ENCODE data around the gene DMD.

Gene DMD

GRCh38 chrX:31854716-31855115 lies 1356.6 kb downstream of the DMD start:
- DNase-seq (ENCODE audit: low read depth) = no peak

DNA sequence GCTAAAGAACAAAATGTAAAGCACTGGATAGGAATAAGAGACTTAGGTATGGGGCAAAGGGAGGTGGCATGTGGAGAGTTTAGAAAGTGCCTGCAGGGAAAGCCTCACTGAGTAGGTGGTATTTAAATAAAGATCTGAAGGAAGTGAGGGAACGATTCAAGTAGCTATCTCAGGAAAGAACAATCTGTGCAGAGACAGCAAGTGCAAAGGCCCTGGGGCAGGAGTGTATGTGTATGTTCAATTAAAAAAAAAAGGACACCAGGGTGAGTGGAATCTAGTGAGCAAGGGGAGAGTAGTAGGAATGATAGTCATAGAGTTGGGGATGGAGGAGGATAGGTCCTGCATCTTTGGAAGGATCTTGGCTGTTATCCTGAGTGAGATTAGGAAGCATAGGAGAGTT lies 1359.6 kb downstream of the DMD start:
- no peak for DNase-seq (ENCODE audit: low read depth)

DNA sequence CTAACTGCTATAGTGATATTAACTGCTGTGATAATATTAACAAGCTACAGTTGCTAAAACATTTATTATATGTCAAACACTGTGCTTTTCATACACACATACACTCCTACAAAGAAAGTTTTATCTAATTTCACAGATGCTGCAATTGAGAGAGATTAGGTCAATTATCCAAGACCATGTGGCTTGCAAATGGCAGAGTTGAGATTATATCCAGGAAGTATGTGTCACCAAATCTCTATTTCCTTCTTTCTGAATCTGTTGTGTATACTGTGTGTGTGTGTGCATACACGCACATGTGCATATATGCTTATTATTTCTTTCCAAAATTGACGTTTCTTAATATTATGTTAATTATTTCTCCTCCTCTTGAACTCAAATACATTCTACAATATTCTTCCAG lies 1363.6 kb downstream of the DMD start:
- DNase-seq (ENCODE audit: low read depth) = no peak

GRCh38 chrX:31845003-31845402 lies 1366.3 kb downstream of the DMD start:
- no peak for DNase-seq (ENCODE audit: low read depth)

DNA sequence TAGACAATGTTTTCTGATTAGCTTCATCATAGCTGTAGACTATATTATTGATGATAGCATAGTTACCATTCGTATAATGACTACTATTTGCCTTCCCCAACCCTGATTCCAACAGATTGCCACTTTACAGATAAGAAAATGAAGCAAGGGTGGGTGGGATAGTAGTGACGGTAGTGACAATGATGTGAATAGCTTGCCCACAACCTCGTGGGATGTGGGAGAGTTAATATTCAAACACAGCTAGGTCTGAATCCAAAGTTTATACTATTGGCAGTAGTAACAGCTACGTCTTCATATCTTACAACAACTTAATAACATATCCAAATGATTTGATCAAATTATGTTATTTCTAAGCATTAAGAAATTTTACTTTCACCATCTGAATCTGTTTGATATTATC lies 1372.7 kb downstream of the DMD start:
- DNase-seq (ENCODE audit: low read depth) = no peak

DNA sequence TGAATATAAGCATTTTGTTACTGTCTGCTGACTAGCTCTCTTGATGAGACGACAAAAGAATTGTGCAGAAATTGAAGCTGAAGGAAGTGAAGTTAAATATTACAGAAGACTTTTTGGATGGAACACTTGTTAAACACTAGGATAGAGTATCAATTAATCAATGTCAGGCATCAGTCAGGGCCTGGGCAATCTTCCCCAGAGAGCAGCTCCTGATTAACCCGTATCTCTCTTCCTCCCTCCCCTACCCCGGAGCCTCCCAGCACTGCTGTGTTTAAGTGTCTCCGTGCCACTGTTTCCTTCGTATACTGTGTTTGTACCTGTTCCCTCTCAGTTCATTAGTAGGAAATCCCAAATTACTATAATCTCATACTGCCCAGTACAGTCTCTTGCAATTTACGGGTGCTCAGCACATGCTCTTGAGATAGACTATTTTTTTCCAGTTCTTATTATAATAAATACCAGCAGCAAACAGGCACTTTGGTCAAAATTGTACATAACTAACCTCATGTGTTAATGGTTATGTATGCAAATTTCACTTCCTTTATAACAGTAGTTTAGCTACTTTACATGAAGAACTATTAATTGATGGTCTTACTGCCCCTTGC lies 1373.8 kb downstream of the DMD start:
- no peak for DNase-seq (ENCODE audit: low read depth)

GRCh38 chrX:31836479-31836878 lies 1374.9 kb downstream of the DMD start:
- no peak for DNase-seq (ENCODE audit: low read depth)

GRCh38 chrX:31832263-31832662 lies 1379.1 kb downstream of the DMD start:
- DNase-seq (ENCODE audit: low read depth) = no peak

- no peak for DNase-seq (ENCODE audit: low read depth)
Measured at GRCh38 chrX:31820430-31821210, 1390.7 kb downstream of the DMD start.

DNA sequence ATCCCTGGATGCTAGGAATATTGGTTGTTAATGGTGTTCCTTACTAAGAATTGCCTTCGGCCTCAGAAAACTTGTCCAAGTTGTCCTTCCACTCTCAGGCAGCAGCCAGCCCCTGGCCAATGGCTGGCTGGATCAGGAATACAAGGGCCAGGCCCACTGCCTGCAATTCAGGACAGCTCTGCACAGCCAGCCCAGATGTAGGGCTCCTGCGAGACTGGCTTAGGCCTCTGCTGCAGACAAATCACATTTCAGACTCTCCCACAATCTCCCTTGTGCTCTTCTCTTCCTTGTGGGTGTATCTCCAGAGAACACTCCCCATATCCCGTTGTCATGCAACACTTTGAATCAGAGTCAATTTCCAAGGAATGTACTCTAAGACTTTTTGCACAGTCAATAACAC lies 1391.9 kb downstream of the DMD start:
- DNase-seq (ENCODE audit: low read depth) = no peak

DNA sequence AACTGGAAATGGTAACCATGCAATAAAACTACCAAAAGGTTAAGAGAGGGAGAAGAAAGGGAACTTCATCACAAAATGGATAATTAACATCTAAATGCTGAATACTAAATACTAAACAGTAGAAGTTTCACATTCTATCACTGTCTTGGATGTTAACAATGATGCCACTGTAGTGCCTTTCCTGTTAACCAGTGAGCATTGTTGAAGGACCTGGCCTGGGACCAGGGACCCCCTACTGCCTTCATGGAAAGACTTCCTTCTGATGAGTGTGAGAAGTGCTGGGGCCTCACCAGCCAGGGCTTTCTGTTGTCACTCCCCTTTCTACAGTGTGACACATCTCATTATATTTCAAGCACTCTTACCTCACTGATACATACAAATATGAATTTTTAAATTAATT lies 1400.2 kb downstream of the DMD start:
- DNase-seq (ENCODE audit: low read depth) = no peak

DNA sequence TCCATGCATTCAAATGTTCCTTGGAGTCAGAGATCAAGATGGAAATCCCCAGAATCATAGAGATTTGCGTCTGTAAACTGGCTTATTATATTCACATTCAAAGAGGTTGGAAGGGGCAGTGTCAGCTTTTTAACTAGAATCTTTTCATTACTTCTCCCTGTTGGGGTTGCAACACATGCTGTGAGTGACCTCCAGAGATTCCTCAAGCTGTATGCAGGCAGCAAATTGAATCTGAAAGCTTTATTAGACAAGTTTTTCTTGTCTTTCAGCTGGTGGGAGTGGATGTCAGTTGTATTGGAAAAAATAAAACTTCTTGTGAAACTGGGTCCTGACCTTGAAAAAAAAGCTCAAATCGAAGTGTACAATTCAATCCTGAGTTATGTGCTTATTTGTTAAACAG lies 1403.0 kb downstream of the DMD start:
- no peak for DNase-seq (ENCODE audit: low read depth)

DNA sequence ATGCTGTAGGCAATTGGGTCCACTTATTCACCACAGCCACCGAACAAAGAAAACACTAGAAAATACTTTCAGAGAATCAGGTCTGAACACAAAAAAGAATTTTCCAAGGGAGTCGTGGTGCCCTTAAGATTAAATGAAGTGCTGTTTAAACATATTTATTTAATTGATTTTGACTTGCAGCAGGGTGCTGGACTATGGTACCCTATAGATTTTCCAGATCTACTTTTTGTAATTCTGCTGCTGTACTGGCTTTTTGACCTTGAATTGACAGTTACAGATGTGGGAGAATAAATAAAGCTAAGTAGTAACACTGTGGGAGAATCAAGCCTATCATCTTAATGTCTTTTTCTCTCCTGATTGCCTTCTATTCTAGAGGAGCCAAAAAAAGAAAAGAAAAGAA lies 1404.2 kb downstream of the DMD start:
- DNase-seq (ENCODE audit: low read depth) = no peak

DNA sequence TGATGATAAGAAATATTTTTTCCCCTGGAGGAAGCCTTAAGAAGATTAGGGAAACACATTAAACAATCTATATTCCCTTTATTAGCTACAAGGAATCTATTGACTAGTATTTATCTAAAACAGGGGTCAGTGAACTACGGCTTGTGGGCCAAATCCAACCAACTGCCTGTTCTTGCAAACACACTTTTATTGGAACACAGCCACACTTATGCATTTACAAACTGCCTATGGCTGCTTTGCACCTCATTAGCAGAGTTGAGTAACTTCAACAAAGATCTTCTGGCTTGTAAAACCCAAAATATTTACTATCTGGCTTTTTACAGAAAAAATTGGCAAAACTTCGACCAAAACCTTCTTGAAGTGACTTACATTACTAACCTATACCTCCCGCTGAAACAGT lies 1405.6 kb downstream of the DMD start:
- DNase-seq (ENCODE audit: low read depth) = no peak

DNA sequence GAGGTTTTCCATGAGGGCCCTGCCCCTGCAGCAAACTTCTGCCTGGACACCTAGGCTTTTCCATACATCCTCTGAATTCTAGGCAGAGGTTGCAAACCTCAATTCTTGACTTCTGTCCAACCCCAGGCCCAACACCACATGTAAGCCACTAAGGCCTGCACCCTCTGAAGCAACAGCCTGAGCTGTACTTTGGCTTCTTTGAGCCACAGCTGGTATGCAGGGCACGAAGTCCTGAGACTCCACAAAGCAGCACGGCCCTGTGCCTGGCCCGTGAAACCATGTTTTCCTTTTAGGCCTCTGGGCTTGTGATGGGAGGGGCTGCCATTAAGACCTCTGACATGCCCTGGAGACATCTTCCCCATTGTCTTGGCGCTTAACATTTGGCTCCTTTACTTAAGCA lies 1411.1 kb downstream of the DMD start:
- no peak for DNase-seq (ENCODE audit: low read depth)

GRCh38 chrX:31796624-31797023 lies 1414.7 kb downstream of the DMD start:
- DNase-seq (ENCODE audit: low read depth) = no peak

- DNase-seq (ENCODE audit: low read depth) = no peak
Measured at GRCh38 chrX:31747411-31747810, 1463.9 kb downstream of the DMD start.

DNA sequence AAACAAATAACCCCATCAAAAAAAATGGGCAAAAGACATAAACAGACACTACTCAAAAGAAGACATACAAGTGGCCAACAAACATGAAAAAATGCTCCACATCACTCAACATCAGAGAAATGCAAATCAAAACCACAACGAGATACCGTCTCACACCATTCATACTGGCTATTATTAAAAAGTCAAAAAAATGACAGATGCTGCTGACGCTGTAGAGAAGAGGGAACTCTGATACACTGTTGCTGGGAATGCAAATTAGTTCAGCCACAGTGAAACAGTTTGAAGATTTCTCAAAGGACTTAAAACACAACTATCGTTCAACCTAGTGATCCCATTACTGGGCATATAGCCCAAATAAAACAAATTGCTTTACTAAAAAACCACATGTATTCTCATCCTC lies 1468.3 kb downstream of the DMD start:
- no peak for DNase-seq (ENCODE audit: low read depth)

DNA sequence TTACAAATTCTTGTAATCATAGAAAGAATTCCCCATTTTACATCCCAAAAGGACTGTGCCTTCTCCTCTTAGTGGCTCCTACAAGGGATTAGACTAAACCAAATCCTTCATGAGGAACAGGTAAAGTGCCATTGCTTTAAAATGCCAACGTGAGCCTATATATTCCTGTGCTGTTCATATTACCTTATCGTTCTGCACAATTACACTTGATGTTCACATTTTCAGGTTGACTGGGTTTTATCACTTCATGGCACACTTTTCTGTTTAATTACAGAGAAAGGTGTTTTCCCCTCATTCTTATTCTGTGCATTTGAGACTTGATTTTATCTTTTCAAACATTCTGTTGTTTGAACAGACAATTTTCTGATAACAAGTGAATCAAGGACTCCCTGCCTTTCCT lies 1493.9 kb downstream of the DMD start:
- DNase-seq (ENCODE audit: low read depth) = no peak

DNA sequence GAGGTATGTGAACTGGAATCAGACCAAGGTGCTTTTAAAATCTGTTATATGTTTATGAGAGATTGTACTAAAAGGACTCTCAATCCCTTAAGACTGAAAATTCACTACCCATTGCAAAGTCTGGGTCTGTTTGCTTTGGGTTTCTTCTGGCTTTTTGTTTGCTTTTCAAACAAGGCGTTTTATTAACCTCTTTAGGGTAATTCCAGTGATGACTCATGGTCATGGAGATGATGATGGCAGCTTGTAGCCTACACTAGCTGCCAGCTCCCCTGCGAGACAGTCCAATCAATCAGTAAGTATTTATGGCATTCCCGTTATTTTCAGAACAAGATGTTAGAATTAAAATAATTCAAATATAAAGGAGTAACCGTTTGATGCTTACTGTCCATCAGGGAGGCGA lies 1495.7 kb downstream of the DMD start:
- no peak for DNase-seq (ENCODE audit: low read depth)

DNA sequence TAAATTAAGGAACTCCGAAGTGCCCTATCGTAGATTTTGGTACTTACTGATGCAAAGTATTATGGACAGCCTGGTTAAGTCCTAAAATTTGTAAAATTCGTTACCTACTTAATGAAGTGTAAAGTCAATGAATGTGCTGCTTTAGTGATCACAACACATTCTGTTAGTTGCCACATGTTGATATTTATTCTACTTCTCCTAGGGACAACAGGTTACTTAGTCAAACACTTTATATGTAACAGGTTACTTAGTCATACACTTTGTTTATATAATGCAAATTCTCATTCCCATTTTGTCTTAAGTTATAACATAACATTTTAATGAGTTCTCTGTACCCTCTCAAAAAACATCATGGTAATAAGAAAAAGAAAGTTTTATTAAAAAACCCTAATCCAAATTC lies 1496.6 kb downstream of the DMD start:
- DNase-seq (ENCODE audit: low read depth) = no peak

GRCh38 chrX:31713120-31713519 lies 1498.2 kb downstream of the DMD start:
- DNase-seq (ENCODE audit: low read depth) = no peak

DNA sequence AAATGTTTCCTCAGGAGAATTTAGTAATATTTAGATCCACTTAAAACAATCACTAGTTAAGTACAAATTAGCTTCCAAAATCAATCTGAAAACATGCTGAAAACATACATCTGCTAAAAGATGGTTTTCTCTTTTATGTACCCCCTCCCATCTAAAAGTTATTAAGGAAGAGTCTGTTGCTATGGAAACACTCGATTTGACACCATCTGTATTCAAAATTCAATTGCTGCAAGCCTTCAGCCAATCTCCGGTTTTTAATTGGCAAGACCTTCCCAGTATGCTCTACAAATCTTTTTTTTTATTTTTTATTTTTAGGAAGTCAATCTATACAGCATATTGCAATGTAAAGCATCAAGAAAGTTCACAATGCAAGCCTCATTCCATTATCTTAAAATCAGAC lies 1500.2 kb downstream of the DMD start:
- DNase-seq (ENCODE audit: low read depth) = no peak

DNA sequence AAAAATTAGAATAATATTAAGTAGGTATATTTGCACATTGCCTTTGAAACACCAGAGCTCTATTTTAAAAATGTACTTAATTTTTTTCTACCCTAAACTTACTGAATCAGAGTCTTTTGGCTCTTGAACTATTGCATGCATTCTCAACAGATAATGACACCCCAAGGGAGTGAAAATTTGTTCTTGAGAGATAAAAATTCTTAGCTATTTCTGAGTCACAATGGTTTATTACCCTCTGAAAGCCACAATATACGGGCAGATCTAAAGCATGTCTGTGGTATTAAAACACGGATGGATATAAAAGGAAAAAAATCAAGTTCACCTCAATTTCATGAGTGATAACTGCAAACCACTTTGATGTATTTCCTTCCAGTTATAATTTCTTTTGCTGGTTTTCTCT lies 1503.2 kb downstream of the DMD start:
- DNase-seq (ENCODE audit: low read depth) = peak; percentile 0

Measured in EH (cell line).